NCI-H82 treated with DMSO at 0.1 percent for 48 hours (cell line): ENCODE results near the gene SPDYE2.
"Not testable (repeated sequence)": the region's sequence is repeated elsewhere in the genome, so short reads cannot be mapped to it uniquely, and the experiment has no call there.

Source experiments
- DNase-seq: peaks from one replicate; lab custom pipeline; 2025; ENCODE audit not compliant: unreplicated experiment; lab: John Stamatoyannopoulos, UW

Gene SPDYE2

GRCh38 chr7:102535062-102535615 is 15.9 kb upstream of the SPDYE2 start:
- DNase-seq = not testable (repeated sequence)

GRCh38 chr7:102540604-102541003 is 10.4 kb upstream of the SPDYE2 start:
- not testable (repeated sequence) for DNase-seq

GRCh38 chr7:102542083-102542482 is 8.9 kb upstream of the SPDYE2 start:
- not testable (repeated sequence) for DNase-seq

- DNase-seq = not testable (repeated sequence)
Measured at GRCh38 chr7:102542771-102543170, 8.3 kb upstream of the SPDYE2 start.

- not testable (repeated sequence) for DNase-seq
Measured at GRCh38 chr7:102543596-102543995, 7.4 kb upstream of the SPDYE2 start, which contains the start of gene UPK3BL2. Gene UPK3BL2, minus strand, starts transcription at chr7:102543696. Its CDS starts 60 bp downstream, at chr7:102543636.

- not testable (repeated sequence) for DNase-seq
Measured at GRCh38 chr7:102544372-102544771, 6.7 kb upstream of the SPDYE2 start.

- not testable (repeated sequence) for DNase-seq
Measured at GRCh38 chr7:102545288-102545687, 5.7 kb upstream of the SPDYE2 start.

GRCh38 chr7:102546353-102546752 is 4.7 kb upstream of the SPDYE2 start:
- not testable (repeated sequence) for DNase-seq

GRCh38 chr7:102568620-102569019 is 17.6 kb downstream of the SPDYE2 start:
- not testable (repeated sequence) for DNase-seq

- not testable (repeated sequence) for DNase-seq
Measured at GRCh38 chr7:102572261-102573239, 21.5 kb downstream of the SPDYE2 start, which contains the start of gene POLR2J3. Gene POLR2J3, minus strand, starts transcription at chr7:102572583. Its CDS starts 62 bp downstream, at chr7:102572521.

- not testable (repeated sequence) for DNase-seq
Measured at GRCh38 chr7:102574607-102575006, 23.6 kb downstream of the SPDYE2 start.

- not testable (repeated sequence) for DNase-seq
Measured at GRCh38 chr7:102576363-102576762, 25.3 kb downstream of the SPDYE2 start.

GRCh38 chr7:102577315-102578240 is 26.6 kb downstream of the SPDYE2 start:
- not testable (repeated sequence) for DNase-seq

GRCh38 chr7:102578486-102578885 is 27.5 kb downstream of the SPDYE2 start:
- DNase-seq = not testable (repeated sequence)

- not testable (repeated sequence) for DNase-seq
Measured at GRCh38 chr7:102581722-102582121, 30.7 kb downstream of the SPDYE2 start.

- not testable (repeated sequence) for DNase-seq
Measured at GRCh38 chr7:102583495-102583894, 32.5 kb downstream of the SPDYE2 start.

GRCh38 chr7:102589857-102590256 is 38.8 kb downstream of the SPDYE2 start:
- not testable (repeated sequence) for DNase-seq

GRCh38 chr7:102592477-102593019 is 41.5 kb downstream of the SPDYE2 start:
- not testable (repeated sequence) for DNase-seq

- DNase-seq = not testable (repeated sequence)
Measured at GRCh38 chr7:102593637-102594334, 42.8 kb downstream of the SPDYE2 start.

- not testable (repeated sequence) for DNase-seq
Measured at GRCh38 chr7:102596036-102596435, 45.0 kb downstream of the SPDYE2 start.
